GM06990 (cell line): ENCODE data around the gene ADAMTSL1.

Source experiments
- DNase-seq: peaks from one replicate; pipeline ENCODE4 v3.0.0-alpha.2; 2011; ENCODE audit not compliant: insufficient read length; ENCODE audit errors: extremely low read depth
- H3K27me3 ChIP-seq: replicated peaks from 2 replicates; pipeline ENCODE4 v1.6.0; 2011; ENCODE audit warnings: low read length; ENCODE audit not compliant: control insufficient read depth, insufficient read depth
- H3K36me3 ChIP-seq: 2 replicates; pipeline ENCODE4 v1.5.1; 2011; ENCODE audit warnings: low read length; ENCODE audit not compliant: control insufficient read depth, insufficient read depth
- H3K4me3 ChIP-seq: replicated peaks from 2 replicates; pipeline ENCODE4 v1.5.1; 2011; ENCODE audit warnings: low read depth, mild to moderate bottlenecking, control low read depth, low read length
- CTCF ChIP-seq: IDR thresholded peaks from 2 replicates; pipeline ENCODE4 v1.5.1; 2011; ENCODE audit warnings: low read length, control low read depth, mild to moderate bottlenecking, inconsistent platforms; ENCODE audit not compliant: insufficient read depth, poor library complexity, severe bottlenecking

The ADAMTSL1 gene

GRCh38 chr9:18542837-18543405 is 69.0 kb downstream of the ADAMTSL1 start:
- Histone ChIP-seq H3K36me3 (no peaks in the 10 kb centered on the region), H3K4me3 (no peak overlapping the region), H3K27me3 (no peaks in the 10 kb centered on the region)
- TF ChIP-seq CTCF = no peak
- no peak for DNase-seq

GRCh38 chr9:18543406-18544192 is 69.6 kb downstream of the ADAMTSL1 start:
- no peaks in the 10 kb centered on the region for H3K27me3 ChIP-seq
- H3K4me3 ChIP-seq = no peak overlapping the region
- TF ChIP-seq CTCF = no peak
- DNase-seq = no peak
- no peaks in the 10 kb centered on the region for H3K36me3 ChIP-seq

- Histone ChIP-seq H3K4me3 (no peak overlapping the region), H3K36me3 (no peaks in the 10 kb centered on the region), H3K27me3 (no peaks in the 10 kb centered on the region)
- DNase-seq = no peak
- no peak for TF ChIP-seq CTCF
Observed at GRCh38 chr9:18544456-18544855, 70.5 kb downstream of the ADAMTSL1 start.

DNA sequence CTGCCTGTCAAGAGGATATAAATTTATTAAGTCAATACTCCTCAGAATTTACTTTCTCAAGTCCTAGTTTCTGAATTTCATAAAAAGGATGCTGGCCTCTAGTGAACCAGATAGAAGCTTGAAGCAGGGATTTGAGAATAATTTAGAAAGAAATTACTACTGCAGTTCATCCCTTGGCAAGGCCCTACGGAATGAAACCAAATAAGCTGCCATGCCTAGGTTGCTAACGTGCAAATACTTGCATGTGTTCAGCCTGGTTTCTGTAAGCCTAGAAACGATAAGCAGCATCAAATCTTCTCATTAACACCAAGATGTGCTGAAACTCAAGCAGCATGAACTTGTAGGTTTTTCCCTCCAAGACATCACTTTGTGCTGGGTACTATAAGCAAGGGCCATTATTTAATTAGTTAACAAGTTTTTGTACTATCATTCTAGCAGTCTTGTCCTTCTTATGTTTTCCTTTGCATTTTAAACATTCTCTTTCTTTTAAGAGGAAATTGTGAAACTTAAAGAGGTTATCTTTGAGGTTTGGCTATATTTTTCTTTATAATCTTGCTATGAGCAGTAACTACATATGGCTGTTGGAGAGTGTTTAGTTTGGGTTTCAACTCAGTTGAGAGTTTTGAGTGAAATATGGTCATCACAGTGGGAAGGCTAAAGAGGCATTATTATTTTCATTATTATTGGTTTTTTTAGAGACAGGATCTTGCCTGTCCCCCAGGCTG is 71.8 kb downstream of the ADAMTSL1 start:
- Histone ChIP-seq H3K27me3 (no peaks in the 10 kb centered on the region), H3K36me3 (no peaks in the 10 kb centered on the region), H3K4me3 (no peak overlapping the region)
- TF ChIP-seq CTCF = no peak
- DNase-seq = no peak

GRCh38 chr9:18548456-18548855 is 74.5 kb downstream of the ADAMTSL1 start:
- H3K27me3 ChIP-seq = no peaks in the 10 kb centered on the region
- DNase-seq = no peak
- no peak overlapping the region for H3K4me3 ChIP-seq
- TF ChIP-seq CTCF = no peak
- no peaks in the 10 kb centered on the region for H3K36me3 ChIP-seq
